HuH-7.5 (cell line): ENCODE data around the gene PRF1.
A peak's percentile ranks its signal among the peaks of the same experiment; 100 is the strongest.
"Not testable (repeated sequence)": the region's sequence is repeated elsewhere in the genome, so short reads cannot be mapped to it uniquely, and the experiment has no call there.

Experiments
- DNase-seq: peaks from one replicate; pipeline ENCODE4 v3.0.0; 2011; ENCODE audit warnings: low spot score

The PRF1 gene

DNA sequence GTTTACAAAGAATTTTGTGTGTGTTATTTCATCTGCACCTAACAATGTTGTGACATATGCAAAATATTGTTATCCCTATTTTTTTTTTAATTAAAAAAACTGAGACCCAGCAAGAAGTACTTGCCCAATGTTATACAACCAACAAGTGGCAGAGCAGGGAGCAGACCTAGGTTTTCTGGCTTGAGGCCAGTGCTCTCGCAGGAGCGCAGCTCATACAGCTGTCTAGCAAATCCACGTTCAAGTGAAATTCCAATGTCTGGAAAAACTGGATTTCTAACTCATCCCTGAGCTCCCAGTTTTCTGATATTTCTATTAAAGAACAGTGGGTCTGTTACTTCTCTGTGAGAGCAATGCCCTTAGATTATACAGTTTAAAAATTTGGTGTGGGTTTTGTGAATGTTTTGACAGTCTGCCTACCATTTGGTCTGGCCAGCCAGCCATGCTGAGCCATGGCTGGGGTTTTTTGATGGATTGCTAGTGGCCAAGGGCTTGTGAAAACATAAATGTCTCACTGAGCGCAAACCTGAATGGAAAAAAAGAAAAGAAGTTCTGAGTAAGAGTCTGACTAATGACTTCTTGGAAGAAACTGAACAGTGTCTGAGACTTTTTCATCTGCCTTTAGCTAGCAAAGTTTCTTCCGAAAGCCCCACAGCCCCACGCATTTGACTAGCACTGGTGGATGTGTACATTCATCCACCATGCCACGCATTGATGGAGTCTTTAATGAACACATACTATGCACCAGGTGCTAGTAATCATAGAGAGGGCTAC, 15.4 kb upstream of the PRF1 start:
- no peak for DNase-seq

DNA sequence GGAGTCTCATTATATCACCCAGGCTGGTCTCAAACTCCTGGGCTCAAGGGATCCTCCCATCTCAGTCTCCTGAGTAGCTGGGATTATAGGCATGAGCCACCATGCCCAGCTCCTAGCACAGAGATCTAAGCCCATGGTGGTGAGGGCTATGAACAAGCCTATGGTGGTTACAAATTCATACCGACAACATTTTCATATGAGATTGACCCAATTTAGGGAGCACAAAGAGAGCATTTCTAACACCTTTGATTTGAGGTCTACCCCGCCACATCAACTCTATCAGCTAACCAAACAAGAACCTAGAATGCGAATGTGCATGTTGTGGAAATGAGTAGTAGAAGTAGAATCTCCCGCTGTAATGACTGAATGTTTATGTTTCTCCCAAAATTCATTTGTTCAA, 14.2 kb upstream of the PRF1 start:
- no peak for DNase-seq

DNA sequence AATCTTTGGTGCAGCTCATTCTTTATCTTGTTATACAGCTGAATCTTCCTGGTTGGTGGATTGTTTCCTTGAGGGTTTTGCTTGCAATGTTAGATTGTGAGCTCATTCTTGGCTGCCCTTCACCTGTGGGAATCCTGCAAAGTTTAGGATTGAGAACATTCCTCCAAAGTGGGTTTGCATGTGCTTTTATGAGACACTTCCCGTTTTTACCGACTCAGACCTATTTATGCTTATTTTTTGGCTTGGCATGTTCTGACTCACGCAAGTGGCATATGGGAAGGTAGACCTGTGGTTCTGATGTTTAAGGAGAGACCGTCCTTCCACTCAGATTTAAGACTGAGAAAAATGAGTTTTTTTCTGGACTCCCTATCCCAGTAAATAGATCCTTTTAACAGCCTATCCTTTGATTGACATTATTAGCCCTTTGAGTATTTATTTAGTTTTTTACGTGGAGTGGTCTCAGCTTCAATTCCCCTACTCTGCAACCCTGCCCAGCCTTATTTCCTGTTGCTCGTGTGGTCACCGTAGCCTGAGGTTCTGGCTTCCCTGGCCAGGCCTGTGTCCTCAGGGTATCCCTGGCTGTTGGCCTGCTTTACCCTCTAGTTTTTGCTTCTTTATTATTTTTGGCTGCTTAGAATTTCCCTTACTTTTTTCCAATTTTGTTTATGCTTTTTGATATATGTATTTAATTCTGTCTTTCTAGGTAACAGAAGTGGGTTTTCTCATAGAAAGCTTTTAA, 13.4 kb upstream of the PRF1 start:
- DNase-seq, result no peak

DNA sequence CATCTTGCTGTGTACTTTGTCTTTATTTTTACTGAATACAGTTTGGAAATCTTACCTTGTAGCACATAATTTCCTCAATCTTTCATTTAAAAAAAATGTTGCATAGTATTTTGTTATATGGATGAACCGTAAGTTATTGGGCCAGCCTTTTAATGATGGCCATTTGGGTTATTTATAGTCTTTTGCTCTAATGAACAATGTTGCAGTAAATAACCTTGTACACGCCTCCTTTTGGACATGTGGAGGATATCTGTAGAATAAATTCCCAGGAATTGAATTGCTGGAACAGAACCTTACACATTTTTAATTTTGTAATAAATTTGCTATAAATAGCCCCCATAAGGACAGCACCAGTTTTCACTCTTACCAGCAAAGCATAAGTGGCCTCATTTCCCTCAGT, 12.7 kb upstream of the PRF1 start:
- no peak for DNase-seq

DNA sequence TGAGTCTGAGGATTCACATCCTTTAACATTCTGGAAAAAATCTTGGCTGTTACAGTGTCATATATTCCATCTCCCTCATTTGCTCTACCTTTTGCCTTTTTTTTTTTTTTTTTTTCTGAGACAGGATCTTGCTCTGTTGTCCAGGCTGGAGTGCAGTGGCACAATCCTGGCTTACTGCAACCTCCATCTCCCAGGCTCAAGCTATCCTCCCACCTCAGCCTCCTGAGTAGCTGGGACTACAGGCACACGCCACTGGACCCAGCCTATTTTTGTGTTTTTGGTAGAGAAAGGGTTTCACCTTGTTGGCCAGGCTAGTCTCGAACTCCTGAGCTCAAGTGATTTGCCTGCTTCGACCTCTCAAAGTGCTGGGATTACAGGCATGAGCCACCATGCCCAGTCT, 11.8 kb upstream of the PRF1 start:
- DNase-seq, result not testable (repeated sequence)

DNA sequence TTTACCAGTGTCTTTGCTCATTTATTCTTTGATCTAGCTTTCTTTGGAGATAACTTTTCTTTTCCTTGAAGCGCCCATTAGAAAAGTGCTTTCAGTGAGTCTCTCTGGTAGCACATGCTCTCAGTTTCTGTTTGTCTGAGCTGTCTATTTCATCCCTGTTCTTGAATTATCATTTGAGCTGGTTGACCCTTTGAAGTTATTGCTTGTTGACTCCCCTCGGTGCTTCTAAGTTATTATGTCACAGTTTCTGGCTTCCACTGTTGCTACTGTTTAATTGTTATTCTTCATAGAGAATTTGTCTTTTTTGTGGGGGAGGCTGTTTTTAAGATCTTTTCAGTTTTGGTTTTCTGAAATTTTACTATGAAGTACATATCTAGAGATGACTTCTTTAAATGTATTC, 11.4 kb upstream of the PRF1 start:
- DNase-seq, result no peak

DNA sequence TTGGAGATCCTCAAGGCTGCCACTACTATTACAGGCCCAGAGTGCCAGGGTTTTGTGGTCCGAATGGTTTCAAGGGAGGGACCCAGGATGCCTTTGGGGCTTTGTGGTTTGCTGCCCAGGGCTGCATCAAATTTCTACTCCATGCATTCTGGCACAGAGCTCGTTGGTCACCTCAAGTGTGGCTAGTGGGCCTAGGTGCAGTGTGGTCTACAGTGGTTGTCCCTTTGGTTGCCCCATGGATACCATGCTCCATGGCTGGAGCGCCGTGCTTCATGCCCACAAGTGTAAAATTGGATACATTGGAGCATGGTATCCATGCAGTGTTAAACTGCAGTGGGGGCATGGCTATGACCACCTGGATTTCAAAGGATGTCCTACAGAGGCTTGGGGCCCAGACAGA, 5.4 kb upstream of the PRF1 start:
- DNase-seq, result no peak

DNA sequence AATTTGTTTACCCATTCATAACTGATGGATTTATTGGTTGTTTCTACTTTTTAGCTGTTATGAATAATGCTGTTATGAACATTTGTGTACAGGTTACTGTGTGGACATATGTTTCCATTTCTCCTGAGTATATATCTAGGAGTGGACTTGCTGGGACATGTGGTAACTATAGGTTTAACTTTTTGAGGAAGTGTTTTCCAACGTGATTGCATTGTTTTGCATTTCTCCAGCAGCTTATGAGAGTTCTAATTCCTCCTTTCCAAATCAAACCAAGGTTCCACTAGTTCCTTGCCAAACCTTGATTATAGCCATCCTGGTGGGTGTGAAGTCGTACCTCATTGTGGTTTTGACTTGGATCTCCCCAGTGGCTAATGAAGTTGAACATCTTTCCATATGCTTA, 2.6 kb upstream of the PRF1 start:
- DNase-seq, result no peak

DNA sequence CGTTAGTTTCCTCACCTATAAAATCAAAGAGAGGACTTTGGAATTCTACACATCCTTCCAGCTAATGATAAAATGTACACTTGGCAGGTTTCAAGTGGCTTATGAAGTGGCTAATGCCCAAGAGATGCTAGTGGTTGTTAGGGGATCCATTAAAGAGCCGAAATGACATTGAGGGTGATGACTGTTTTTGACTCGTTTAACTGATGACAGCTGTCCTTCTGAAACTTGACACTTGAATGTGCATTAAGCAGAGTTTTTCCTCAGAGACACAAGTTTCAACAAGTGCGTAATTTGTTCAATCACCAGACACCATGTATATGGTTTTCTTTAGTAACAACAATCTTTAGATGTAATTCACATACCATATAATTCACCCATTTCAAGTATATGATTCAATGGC, 1.6 kb upstream of the PRF1 start:
- no peak for DNase-seq

DNA sequence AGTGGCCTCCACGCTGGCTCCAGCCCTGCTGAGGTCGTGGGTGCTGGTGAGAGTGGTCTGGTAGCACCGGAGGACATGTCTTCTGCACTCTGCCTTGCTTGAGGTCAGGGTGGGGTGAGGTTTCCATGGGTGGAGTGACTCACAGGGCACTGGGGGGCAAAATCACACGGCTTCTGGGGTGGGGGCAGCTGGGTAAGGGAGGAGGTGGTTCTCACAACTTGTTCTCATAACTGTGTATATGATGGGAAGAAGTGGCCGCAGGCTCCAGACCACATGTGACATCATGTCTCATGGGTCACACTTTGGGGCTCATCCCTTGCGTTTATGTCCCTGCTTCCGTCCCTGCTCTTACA, 884 bp upstream of the PRF1 start:
- no peak for DNase-seq

DNA sequence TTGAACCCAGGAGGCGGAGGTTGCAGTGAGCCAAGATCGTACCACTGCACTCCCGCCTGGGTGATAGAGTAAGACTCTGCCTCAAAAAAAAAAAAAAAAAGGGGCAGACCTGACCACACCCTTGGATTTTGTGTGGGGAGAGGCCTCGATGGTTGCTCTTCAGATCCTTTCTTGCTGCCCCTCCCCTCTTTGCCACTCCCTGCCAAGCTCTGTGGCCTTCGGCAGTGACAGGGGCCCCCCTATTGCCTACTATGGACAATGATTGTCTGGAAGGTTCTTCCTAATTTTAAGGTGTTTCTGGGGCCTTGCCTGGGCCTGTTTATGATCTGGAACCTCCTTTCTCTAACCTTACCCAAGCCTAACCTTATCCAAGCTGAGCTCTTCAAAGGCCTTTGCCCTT, 795 bp downstream of the PRF1 start:
- DNase-seq, result no peak

DNA sequence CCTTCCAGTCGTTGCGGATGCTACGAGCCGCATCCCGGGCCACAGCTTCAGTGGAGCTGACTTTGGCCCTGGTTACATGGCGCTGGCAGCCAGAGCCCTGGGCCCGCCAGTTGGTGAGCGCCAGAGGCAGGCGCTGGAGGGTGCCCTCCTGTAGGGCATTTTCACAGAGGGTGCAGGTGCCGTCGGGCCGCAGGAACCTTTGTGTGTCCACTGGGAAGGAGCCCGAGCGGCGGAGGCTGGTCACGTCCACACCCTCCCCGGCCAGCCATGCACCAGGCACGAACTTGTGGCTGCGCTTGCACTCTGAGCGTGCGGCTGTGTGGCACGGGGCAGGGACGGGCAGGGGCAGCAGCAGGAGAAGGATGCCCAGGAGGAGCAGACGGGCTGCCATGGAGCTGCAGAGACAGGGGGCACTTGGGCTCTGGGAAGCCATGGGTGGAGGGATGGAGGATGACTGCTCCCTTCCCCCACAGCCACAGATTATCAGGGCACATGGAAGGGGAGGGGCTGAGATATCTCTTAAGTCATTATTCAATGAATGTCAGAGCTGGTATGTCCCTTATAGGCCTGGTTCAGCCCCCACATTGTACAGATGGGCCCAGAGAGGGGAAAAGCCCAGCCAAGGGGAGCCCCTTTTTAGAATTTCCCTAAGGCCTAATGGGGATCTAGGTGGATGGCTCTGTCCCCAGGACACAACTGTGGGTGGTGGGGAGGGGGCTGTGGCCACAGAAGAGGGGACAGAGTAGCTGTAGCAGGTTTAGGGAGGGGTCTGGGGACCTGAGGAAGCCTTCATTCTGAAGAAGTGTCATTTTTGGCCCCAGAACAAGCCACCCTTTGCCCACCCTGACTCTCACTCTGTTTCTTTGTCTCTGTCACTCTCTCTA, 1.8 kb downstream of the PRF1 start:
- no peak for DNase-seq

DNA sequence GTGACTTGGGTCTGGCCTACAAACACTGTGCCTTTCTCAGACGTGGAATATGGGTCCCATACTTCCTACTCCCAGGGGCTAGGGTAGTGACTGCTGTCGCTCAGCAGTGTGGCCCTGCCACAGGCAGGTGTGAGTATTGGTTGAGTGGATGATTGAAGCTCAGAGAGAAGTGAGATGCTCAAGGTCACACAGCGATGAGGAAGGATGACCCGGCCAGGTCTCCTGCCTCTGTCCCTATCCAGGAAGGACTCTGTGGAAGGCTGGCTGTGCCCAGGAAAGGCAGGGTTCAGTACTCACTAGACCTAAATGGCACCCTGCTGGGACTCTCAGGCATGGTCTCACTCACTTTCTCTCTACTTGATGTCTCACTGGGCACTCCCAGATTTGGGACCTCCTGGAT, 2.8 kb downstream of the PRF1 start:
- DNase-seq, result no peak

DNA sequence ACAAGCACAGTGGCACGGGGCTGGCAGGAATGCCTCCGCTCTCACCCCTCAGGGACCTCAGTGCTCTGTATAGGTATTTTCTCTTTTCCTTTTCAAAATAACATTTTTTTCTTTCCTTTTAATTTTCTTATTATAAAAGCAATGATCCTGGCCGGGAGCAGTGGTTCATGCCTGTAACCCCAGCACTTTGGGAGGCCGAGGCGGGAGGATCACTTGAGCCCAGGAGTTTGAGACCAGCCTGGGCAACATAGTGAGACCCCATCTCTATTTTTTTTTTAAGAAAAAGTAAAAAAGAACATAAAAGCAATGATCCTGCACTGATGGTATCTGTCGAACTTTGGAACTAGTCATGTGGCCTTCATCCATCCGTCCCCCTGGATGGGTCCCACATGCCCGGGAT, 3.2 kb downstream of the PRF1 start:
- no peak for DNase-seq

DNA sequence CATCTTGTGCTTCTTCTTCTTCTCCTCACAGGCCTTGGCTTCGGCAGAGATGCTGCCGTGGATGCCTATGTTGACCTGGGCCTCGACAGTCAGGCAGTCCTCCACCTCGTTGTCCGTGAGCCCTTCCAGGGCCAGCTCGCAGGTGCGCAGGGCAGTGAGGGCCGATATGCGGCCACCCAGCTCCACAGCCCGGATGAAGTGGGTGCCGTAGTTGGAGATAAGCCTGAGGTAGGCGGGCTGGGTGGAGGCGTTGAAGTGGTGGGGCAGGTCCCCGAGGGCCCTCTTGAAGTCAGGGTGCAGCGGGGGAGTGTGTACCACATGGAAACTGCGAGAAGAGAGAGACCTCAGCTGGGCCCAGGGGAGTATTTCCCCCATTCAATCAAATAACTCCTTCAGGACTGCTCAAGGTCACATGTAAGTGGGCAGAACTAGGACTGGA, 3.7 kb downstream of the PRF1 start:
- DNase-seq, result no peak

DNA sequence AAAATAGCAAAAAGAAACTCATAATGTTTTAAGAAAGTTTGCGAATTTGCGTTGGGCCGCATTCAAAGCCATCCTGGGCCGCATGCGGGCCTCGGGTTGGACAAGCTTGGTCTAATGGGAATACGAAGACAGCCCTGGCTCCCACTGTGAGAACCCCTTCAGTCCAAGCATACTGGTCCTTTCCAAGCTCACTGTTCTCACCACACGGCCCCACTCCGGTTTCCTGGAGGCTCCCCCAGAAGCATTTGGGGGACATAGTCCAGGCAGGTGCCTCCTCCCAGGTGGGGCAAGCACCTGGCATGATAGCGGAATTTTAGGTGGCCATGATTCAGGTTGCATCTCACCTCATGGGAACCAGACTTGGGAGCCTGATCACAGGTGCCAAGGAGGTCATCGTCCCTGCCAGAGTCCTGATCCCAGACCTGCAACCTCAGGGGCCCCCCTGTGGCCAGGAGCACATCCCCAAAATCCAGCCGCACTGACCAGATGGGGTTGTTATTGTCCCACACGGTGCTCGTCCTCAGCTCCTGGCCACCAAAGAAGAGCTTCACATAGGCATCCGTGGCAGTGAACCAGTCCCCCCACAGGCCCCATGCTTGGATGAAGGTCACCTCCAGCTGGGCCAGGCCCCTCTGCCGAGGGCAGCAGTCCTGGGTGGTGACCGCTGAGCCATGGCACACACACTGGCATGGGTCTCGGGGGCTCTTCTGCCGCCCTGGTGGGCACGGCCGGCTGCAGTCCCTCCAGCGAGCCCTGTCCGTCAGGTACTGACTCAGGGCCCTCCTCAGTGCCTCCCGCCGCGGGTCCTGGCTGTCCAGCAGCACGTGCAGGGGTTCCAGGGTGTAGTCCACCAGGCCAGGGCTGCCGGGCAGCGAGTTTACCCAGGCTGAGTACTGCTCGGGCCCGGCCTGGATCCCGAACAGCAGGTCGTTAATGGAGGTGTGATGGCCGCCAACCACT, 4.4 kb downstream of the PRF1 start:
- DNase-seq, result no peak

DNA sequence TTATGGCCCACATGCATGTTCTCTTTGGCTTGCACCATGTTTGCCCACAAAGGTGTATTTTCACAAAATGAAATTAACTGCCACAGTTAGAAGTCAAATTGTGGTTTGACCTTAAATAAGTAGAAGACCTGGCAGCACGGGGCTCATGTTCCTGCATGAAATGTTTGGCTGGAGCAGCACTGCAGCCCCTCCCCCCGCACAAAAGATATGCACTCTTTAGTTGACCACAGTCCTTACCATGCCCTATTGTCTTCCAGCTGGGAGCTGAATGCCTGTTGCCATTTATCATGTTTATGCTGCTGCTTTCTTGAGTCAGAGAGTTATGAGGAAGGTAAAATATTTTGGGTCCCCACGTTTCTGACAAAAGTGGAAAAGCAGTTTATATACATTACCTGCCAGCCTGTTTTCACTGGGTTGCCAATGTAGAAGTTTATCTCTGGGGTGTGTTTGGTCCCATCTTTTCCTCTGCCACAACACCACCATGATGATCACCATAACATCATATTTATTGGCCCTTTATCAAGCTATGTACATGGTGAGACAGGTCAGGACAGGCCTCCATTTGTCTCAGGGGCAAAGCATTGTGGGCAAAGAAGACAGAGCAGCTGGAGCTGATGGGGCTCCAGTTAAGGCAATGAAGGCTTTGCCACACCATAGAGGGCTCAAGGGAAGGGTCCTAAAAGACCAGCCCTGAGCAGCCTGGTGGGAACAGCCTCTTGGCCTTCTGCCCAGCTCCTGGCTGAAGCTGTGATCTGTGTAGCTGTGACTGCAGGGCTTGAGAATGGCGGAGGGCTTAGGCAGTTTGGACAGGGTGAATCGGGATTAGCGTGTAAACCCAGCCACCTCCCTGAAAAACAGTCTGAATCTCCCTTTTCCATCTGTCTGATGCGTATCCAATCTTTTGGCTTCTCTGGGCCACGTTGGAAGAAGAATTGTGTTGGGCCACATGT, 5.4 kb downstream of the PRF1 start:
- DNase-seq, result no peak

DNA sequence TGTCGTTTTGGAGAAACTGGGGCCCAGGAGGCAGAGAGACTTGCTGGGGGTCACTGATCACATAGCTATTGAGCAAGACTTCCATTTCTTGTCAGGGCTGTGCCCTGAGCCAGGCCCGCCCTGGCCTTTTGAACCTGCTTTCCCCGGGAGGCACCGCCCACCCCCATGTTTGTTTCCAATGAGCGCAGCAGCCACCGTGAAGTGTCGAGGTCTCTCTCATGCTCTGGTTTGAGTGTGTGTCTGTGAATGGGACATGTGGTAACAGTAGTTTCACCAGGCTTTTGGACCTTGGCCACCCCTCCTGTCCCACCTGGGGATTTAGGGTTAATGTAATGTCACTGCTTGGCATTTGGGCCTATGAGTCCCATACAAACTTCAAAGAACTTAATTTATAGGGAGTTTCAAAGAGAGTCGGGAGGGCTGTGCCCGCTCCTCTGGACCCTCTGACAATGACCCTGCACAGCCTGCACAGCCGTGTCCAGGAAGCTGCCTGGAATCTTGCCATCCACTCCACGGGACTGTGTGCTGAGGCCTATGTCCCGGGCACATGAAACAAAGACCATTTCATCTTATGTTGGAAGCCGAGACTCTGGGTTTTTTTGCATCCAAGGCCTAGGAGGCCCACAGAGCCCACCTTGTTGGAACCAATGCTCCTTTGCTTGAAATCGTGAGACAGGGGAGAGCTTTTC, 6.3 kb downstream of the PRF1 start:
- DNase-seq, result peak; percentile 51

DNA sequence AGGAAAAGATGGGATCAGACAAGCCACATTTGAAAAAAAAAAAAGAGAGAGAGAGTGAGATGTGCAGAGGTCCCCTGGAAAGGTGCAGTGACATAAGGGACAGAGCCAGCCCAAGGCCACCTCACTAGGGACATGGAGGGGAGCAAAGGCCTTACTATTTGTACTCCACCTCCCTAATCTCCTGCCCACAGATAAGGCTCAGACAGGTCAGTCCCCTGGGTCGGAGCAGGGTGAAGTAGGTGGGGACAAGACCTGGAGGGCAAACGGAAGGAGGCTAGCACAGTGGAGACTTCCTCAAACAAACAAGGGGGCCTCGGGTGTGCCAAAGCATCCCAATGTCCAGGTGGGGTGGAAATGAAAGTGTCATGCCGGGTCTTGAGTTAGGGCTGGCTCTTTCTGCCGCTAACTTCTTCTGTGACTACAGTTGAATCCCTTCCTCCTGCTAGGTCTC, 7.0 kb downstream of the PRF1 start:
- DNase-seq, result no peak

DNA sequence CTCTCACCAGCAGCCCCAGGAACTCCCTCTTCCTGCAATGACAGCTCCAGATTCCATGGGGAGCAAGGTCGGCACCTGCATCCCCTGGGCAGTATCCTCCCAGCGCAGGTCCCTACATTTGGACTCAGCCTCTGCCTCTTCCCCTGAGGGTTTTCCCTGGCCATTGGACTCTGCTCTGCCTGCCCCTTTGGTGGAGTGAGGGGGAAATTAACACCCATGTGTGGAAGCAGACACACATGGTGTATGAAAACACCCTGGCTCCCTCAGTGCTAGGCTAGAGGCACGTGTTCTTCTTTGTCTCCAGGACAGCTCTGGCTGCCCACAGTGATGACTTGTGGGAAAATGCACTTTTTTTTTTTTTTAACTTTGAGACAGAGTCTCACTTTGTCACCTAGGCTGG, 8.4 kb downstream of the PRF1 start:
- DNase-seq, result no peak
